Measurements from ENCODE around the gene CRYAA.

The CRYAA gene

DNA sequence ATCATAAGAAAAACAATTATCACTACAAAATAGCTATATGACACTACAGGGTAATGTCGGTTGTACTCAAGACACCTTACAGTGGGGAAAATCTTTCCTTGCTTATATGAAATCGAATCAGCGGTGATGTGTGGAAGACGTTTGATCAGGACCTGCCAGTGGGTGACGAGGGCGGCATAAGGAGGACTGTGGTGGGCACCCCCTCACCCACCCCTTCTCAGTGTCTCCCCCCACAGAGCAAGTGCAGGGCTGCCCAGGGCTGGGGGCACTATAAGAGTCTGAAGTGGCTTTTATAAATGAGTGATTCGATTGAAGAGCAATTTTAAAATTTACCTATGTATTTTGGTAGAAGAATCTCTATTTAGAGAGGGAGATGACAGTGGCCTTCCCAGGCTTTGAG, 35.8 kb downstream of the CRYAA start:
- no peak for ATAC-seq

DNA sequence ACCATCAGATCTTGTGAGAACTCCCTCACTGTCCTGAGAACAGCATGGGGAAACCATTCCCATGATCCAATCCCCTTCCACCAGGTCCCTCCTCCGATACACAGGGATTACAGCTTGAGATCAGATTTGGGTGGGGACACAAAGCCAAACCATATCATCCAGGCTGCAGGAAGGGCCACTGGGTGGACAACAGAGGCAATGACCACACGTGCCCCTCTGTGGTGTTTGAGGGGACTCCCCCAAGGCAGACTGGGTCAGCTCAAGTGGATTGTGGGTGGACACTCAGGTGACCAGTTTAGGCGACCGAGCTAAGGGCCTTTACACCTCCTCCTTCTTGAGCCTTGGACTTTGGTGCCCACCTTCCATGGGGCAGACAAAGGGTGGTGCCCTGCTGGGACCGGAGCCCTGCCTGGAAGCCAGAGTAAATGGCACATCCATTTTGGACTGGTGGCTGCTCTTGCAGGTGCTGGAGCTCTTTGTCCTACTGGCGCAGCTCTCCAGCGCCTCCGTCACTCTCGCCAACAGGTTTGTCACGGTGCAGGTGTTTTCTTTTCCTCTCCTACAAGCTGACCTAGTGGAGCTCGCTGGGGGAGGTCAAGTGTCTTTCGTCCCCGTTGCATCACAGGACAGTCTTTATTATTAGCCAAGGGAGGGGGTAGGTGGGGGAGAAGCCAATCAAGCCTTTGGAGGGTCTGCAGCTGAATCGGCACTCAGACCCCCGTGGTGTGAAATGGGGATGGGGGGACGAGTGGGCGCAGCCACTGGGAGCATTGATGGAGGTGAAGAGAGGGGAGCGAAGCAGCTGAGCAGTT, 37.6 kb downstream of the CRYAA start:
- ATAC-seq, result no peak

DNA sequence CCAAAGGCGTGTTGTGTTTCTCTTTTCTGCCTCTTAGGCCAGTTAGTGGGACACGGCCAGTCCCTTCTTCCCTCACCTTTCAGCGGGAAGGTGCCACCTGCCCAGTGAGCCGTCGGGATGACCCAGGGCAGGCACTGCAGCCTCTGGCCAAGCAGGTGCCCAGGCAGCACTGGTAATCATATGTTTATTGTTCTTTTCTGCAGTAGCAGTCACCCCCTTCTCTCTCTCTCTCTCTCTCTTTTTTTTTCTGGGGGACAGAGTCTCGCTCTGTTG, 38.2 kb downstream of the CRYAA start:
- no peak for ATAC-seq

DNA sequence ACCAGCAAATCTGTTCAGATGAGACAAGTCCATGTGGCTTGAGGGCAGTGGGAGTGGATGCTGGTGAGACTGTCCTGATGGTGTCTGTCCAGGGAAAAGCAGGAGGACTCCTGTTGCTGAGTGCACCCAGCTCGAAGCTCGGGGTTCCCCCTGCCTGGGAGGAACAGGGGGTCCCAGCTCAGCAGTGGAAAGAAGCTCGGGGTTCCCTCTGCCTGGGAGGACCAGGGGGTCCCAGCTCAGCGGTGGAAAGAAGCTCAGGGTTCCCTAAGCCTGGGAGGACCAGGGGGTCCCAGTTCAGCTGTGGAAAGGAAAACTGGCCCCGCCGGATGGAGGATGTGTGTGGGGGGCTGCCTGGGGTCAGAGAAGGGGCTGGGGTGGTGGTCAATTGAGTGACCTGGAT, 39.1 kb downstream of the CRYAA start:
- no peak for ATAC-seq

DNA sequence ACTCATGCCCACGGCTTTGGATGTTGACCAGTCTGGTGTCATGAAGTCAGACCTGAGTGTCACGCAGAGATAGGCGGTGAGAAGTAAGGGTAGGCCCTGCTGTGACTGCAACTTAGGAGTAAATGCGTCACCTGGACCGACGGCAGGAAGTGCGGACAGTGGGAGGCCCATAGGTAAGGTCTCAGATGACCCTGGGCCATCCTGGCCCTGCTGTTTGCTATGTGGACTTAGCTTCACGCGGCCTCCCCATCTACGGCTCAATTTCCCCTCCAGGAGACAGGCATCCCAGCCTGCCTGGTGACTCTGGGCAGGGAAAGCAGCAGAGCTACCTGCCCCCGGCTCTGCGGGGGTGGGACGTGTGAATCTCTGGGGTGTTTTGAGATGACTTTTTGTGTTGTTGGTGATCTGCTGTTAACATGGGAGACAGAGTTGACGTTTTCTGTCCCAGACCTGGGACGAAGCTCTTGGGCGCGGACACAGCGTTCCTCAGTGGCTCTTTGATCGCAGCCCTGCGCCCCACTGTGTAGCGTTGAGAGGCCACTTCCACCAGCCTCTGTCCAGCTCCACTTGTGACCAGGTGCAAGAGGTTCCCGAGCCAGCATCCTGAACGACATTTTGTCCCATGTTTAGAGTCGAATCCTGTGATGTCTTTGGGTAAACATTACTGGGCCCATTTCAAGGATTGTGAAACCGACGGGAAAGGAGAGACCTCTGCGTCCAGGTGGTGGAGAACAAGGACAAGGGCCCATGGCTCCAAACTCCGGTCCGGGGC, 39.9 kb downstream of the CRYAA start:
- ATAC-seq, result no peak

DNA sequence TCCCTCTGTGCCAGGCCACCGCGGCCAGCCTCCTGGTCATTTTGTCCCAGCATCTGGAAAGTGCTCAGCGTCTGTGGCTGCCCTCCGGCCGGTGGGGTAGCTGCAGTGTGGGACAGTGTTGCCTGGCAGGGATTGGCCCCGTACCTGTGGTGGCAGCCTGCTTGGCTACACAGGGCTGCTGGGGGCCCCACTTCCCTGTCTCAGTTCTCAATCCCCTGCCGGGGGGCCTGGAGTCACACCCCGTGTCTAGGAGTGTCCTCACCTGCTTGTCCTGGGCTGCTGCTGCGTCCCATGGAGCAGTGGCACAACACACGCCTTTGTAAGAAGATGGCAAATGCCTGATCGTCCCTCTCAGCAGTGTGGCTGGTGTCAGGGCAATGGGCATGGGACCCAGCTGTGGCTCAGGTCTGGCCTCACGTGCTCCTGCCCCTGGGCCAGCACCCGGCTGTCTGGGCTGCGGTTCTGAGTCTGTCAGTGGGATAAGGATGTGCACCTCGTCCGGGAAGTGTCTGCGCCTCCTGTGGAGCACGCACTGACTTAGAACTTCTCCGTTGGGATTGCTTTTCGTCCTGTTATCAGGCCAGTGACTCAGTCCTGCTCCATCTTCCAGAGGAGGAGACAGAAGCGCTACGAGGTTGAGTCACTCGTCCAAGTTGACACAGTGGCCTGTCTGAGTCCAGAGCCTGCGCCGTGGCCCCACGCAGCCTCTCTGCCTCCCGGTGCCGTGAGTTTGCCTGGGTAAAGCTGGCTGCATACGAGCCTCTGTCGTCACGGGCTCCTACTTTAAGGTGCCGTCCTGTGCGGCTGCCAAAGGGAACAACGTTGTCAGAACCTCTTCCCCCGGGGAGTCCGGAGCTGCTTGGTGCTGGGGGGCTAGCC, 41.0 kb downstream of the CRYAA start:
- no peak for ATAC-seq

DNA sequence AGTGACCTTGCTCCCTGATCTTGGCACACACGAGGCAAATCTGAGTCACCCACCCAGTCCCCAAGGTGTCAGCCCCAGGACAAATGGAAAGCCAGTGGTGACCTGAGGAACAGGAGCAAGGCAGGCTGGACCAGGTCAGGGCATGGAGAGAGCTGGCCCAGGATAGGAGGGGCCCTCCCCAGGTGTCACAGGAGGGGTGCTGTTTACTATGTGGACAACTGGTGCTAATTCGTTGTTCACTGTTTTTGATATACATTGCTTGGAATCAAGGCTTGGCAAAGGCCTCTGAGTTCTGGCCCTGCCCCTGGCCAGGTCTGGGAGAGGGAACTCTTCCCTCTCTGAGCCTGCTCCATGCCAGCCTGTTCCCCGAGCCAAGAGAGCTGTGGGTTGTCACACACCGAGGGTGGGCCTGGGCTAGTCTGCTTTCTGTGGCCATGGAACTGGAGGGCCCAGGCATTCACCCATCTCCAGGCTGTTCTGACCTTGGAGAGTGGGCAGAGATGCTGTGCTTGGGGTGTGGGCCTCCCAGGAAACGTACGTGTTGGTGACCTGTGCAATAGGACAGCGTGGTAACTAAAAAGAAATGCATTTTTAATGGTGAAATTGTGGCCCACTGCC, 41.8 kb downstream of the CRYAA start:
- no peak for ATAC-seq

DNA sequence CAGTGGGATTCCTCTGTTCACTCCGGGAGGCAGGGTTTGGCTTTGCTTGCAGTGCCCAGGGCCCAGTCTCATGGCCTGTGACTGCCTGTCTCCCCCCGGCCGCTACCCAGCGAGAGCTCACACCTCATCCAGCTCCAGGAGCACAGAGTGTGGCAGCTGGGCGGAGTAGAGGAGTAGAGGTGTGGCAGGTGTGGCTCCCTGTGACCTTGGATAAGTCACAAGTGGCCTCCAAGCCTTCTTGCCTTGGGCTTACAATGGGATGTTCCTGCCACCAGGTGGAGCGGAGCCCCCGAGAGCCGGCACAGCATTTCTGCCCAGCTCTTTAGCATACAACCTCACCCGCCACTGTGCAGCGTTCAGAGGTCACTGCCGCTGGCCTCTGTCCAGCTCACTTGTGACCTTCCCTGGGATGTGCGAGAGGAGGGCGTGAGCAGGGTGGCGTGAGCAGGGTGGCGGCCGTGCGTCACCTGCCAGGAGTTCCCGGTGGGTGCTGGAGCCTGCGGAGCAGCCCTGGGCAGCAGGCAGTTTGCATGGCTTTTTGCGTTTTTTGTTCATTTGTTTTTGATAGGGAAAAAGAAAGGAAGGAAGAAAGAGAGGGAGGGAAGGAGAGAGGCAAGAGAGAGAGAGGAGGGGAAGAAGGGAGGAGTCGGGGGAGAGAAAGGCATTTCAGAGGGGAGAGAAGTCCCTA, 42.4 kb downstream of the CRYAA start:
- ATAC-seq, result no peak

DNA sequence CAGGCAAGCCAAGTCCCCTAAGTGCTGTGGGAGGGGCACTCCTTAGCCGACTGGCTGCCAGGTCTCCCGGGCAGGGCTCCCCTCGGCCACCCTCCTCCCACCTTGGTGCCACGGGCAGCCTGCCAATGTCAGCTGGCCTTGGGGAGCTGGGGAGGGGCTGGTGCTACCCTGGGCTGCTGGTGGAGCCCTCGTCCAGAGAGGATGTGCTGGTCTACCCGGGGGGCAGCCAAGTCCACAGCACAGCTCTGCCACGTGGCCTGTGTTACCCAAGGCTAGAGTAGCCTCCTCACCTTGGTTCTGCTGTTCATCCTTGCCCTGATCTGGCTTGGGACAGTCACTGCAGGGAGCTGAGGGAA, 42.9 kb downstream of the CRYAA start:
- no peak for ATAC-seq
